Endodermal cell (in vitro differentiated cells): ENCODE measurements around the gene PRPF6. TPM values are rescaled to one million over a fixed set of nuclear protein-coding genes. Genes with fewer than 3 reads are reported as not detected.

Experiments used
- DNase-seq: peaks from one replicate; pipeline ENCODE4 v3.0.0-alpha.2; 2017
- H3K27ac ChIP-seq: 2 replicates; pipeline ENCODE4 v1.5.1; 2013; ENCODE audit warnings: mild to moderate bottlenecking, low read depth, low read length, moderate library complexity
- H3K27me3 ChIP-seq: 2 replicates; pipeline ENCODE4 v1.6.1; 2013; ENCODE audit warnings: mild to moderate bottlenecking, low read length, moderate library complexity; ENCODE audit not compliant: insufficient read depth, control insufficient read depth, poor library complexity, severe bottlenecking
- H3K36me3 ChIP-seq: 2 replicates; pipeline ENCODE4 v1.7.0; 2013; ENCODE audit warnings: mild to moderate bottlenecking, low read length, moderate library complexity; ENCODE audit not compliant: control insufficient read depth, insufficient read depth
- H3K4me1 ChIP-seq: one replicate; pipeline ENCODE4 v1.7.0; 2013; ENCODE audit warnings: low read length; ENCODE audit not compliant: control insufficient read depth, insufficient read depth
- H3K4me3 ChIP-seq: 2 replicates; pipeline ENCODE4 v1.5.1; 2013; ENCODE audit warnings: mild to moderate bottlenecking, low read length, moderate library complexity
- H3K9ac ChIP-seq: 2 replicates; pipeline ENCODE4 v1.6.1; 2013; ENCODE audit warnings: mild to moderate bottlenecking, low read length, moderate library complexity; ENCODE audit not compliant: poor library complexity, severe bottlenecking; ENCODE audit errors: extremely low read depth
- H3K9me3 ChIP-seq: 2 replicates; pipeline ENCODE4 v1.6.1; 2013; ENCODE audit warnings: mild to moderate bottlenecking, low read length, moderate library complexity; ENCODE audit not compliant: control insufficient read depth
- H3K27ac Mint-ChIP-seq: 2 replicates; pipeline ENCODE4 v1.8.0; 2020; ENCODE audit warnings: mixed read lengths
- H3K27me3 Mint-ChIP-seq: 2 replicates; pipeline ENCODE4 v1.8.0; 2021; ENCODE audit warnings: mild to moderate bottlenecking, mixed read lengths; ENCODE audit not compliant: insufficient read depth
- H3K36me3 Mint-ChIP-seq: 2 replicates; pipeline ENCODE4 v1.8.0; 2020; ENCODE audit warnings: low read depth, mixed read lengths
- H3K4me1 Mint-ChIP-seq: 2 replicates; pipeline ENCODE4 v1.8.0; 2020; ENCODE audit warnings: mixed read lengths
- H3K4me3 Mint-ChIP-seq: 2 replicates; pipeline ENCODE4 v1.8.0; 2020; ENCODE audit warnings: mild to moderate bottlenecking, moderate library complexity, mixed read lengths
- H3K9me3 Mint-ChIP-seq: 2 replicates; pipeline ENCODE4 v1.8.0; 2020; ENCODE audit warnings: mild to moderate bottlenecking, mixed read lengths
- WGBS, 2 experiments: methylation state at CpG; one replicate each; pipeline versions ENCODE4 v1.1.5 to v1.1.7; 2013; ENCODE audit warnings: missing lambda C conversion rate in 2 of 2, mixed read lengths in 1 of 2; ENCODE audit not compliant: insufficient coverage in 1 of 2, insufficient read length in 1 of 2; 5-methylcytosine and 5-hydroxymethylcytosine counted together
- total RNA-seq, 2 donors: library from RNA; stranded (reverse); fragmentation: NEBNext Ultra II Directional in 1 of 2; extraction: Animal tissue kit (Norgen Biotek cat#: 25700) in 1 of 2; gene quantifications; 2 replicates in 1 of 2; 3 replicates in 1 of 2; pipeline ENCODE4 v1.2.1, GENCODE V29; 2021
- TF ChIP-seq, protein P1 (sequence below): fragments of 200-600 bp; sonication (generic); conservative IDR thresholded peaks from 2 replicates; pipeline ENCODE4 v1.5.0; 2021; ENCODE audit warnings: antibody characterized with exemption, mild to moderate bottlenecking

The PRPF6 gene
- total RNA-seq, 2 donors from 2014 or later, result 73.3 to 73.9 TPM

DNA sequence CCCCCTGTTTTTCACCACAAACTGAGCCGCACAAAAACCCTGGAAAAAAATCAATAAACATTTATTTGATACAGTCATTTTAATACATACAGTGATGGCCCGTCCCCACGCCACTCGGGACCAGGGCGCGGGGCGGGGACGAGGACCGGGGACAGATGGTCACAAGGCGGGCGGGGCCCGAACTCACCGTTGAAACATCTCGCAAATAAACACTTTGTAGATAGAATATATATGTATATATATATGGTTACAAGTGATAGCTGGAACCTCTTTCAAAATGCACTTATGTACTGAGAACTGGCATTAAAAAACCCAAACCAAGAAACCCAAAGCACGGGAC, 24.3 kb upstream of the PRPF6 start:
- peak overlapping the region; percentile 80 for H3K27ac Mint-ChIP-seq
- WGBS, 2 experiments, result 2 to 4% methylated on average over 8 to 10 of the region's 15 CpGs
- TF ChIP-seq, protein P1, sequence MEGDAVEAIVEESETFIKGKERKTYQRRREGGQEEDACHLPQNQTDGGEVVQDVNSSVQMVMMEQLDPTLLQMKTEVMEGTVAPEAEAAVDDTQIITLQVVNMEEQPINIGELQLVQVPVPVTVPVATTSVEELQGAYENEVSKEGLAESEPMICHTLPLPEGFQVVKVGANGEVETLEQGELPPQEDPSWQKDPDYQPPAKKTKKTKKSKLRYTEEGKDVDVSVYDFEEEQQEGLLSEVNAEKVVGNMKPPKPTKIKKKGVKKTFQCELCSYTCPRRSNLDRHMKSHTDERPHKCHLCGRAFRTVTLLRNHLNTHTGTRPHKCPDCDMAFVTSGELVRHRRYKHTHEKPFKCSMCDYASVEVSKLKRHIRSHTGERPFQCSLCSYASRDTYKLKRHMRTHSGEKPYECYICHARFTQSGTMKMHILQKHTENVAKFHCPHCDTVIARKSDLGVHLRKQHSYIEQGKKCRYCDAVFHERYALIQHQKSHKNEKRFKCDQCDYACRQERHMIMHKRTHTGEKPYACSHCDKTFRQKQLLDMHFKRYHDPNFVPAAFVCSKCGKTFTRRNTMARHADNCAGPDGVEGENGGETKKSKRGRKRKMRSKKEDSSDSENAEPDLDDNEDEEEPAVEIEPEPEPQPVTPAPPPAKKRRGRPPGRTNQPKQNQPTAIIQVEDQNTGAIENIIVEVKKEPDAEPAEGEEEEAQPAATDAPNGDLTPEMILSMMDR, result no peak
- peak overlapping the region; percentile 75 for H3K4me3 ChIP-seq
- no peak overlapping the region for H3K27ac ChIP-seq
- H3K4me3 Mint-ChIP-seq, result peak overlapping the region; percentile 71
- no peaks in the 10 kb centered on the region for H3K27me3 Mint-ChIP-seq
- peaks cover 15% of the 10 kb centered on the region for H3K4me1 ChIP-seq
- H3K36me3 Mint-ChIP-seq, result peaks cover 11% of the 10 kb centered on the region
- peak overlapping the region; percentile 49 for H3K9ac ChIP-seq
- H3K27me3 ChIP-seq, result no peaks in the 10 kb centered on the region
- peaks cover 6% of the 10 kb centered on the region for H3K36me3 ChIP-seq
- peaks cover 29% of the 10 kb centered on the region for H3K4me1 Mint-ChIP-seq
- DNase-seq, result no peak
- H3K9me3 ChIP-seq, result no peaks in the 10 kb centered on the region
- H3K9me3 Mint-ChIP-seq, result no peaks in the 10 kb centered on the region

DNA sequence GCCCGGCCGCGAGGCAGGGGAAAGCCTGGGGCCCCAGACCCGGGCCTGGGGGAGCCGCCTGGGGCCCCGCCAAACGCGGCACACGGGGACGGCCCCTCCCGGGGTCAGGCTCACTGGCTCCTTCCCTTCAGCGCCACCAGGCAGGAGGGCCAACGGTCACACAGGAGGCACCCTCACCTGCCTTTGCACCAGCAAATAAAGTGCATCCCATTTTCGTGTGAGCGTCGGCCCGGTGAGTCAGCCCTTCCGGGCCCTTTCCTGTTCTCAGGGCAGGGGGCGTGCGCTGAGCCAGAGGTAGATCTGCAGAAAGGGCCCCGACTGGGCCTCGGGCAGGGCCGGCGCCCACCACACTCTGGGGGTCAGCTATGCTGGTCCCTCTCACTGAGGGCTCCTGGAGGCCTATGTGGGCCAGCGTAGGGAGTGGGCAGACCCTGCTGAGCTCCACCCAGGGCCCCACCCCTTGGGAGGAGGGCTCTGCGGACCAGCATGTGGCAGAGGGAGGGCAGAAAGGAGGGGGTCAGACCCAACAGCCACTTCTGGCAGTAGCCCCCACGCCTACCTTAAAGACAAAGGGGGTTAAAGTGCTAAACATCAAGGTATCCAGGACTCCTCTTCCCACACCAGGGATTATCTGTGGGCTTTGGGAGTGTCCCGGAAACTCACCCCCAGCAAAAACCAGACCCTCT, 23.8 kb upstream of the PRPF6 start:
- Histone ChIP-seq H3K36me3 (peaks cover 6% of the 10 kb centered on the region), H3K4me3 (peak overlapping the region; percentile 75), H3K4me1 (peaks cover 15% of the 10 kb centered on the region), H3K9me3 (no peaks in the 10 kb centered on the region), H3K27me3 (no peaks in the 10 kb centered on the region), H3K27ac (no peak overlapping the region), H3K9ac (peak overlapping the region; percentile 49)
- peak overlapping the region; percentile 83 for H3K27ac Mint-ChIP-seq
- H3K4me1 Mint-ChIP-seq, result peaks cover 29% of the 10 kb centered on the region
- 7 to 8% methylated on average over 21 to 28 of the region's 28 CpGs for WGBS, 2 experiments
- TF ChIP-seq, protein P1, result peak; percentile 55
- H3K4me3 Mint-ChIP-seq, result peak overlapping the region; percentile 71
- no peaks in the 10 kb centered on the region for H3K9me3 Mint-ChIP-seq
- H3K36me3 Mint-ChIP-seq, result peaks cover 14% of the 10 kb centered on the region
- peak; percentile 93 for DNase-seq
- no peaks in the 10 kb centered on the region for H3K27me3 Mint-ChIP-seq

DNA sequence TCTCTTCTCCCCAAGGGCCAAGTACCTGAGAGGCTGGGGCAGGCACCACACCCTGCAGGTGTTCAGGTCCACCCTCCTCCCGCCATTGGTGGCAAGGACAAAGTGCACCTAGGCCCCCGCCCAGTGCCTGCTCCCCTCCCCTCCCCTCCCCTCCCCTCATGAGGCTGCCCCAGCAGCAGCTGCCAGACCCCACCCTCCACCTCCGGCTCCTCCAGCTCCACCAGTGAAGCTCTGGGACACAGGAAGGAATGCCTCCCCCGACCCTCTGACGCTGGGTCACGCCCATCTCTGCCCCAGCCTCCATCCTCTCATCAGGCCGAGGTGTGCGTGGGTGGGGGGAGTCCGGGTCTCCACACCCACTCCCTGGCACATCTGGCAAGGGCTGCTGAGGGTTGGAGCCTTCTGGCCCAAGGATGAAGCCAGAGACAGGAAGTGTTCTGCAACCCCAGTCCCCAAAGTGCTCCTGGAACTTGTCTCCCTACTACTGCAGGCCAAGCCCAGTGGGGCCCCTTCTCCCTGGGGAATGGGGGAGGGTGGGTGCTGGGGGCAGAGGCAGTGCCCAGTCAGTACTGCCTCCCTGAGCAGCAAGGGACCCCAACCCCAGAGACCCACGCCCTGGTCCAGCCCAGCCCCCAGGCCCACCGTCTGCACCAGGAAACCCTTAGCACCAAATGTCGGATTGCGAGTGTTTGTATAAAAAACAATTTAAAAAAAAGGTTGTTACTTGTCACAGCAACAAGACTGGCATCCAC, 23.1 kb upstream of the PRPF6 start:
- H3K27ac ChIP-seq, result no peak overlapping the region
- TF ChIP-seq, protein P1, result no peak
- H3K4me1 ChIP-seq, result peaks cover 15% of the 10 kb centered on the region
- peak overlapping the region; percentile 85 for H3K27ac Mint-ChIP-seq
- no peaks in the 10 kb centered on the region for H3K9me3 ChIP-seq
- H3K4me3 Mint-ChIP-seq, result peak overlapping the region; percentile 71
- peaks cover 29% of the 10 kb centered on the region for H3K4me1 Mint-ChIP-seq
- no peaks in the 10 kb centered on the region for H3K9me3 Mint-ChIP-seq
- peak; percentile 93 for DNase-seq
- peaks cover 6% of the 10 kb centered on the region for H3K36me3 ChIP-seq
- peaks cover 18% of the 10 kb centered on the region for H3K36me3 Mint-ChIP-seq
- H3K27me3 ChIP-seq, result no peaks in the 10 kb centered on the region
- no peaks in the 10 kb centered on the region for H3K27me3 Mint-ChIP-seq
- no peak overlapping the region for H3K9ac ChIP-seq
- WGBS, 2 experiments, result 35 to 70% methylated on average over 4 to 12 of the region's 13 CpGs
- no peak overlapping the region for H3K4me3 ChIP-seq
